NCI-H187 (cell line): ENCODE results near the gene PYGB.
A peak's percentile ranks its signal among the peaks of the same experiment; 100 is the strongest.

Experiments
- DNase-seq, 2 experiments: peaks; one replicate each; lab custom pipeline; 2025; lab: John Stamatoyannopoulos, UW

PYGB gene

DNA sequence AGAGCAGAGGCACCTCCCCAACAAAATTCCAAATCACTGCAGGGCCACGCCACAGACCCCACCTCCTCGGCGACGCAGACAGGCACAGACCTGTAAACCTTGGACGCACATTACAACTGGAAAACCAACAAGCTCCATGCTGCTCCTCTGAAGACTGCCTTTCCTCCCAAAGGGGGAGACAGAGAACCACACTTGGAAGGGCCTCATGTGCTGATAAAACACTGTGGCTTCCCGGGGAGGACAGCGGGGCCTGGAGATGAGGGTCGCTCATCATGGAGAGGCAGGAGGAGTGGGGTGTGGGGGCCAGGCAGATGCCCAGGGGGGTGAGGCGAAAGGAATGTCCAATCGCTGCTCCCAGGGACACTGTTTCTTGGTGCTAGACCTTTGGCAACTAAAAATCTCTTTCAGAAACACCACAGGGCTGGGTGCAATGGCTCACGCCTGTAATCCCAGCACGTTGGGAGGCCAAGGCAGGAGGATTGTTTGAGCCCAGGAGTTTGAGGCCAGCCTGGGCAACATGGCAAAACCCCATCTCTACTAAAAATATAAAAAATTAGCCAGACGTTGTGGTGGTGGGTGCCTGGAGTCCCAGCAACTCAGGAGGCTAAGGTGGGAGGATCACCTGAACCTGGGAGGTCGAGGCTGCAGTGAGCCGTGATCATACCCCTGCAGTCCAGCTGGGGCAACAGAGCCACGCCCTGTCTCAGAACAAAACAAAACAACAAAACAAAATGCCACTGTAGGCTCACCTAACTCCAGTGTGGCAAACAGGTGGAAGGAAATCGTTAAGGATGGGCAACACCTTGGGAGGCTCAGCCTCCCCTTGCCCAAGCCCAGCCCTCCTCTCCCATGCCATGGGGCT, 88.9 kb downstream of the PYGB start:
- DNase-seq, result no peak

DNA sequence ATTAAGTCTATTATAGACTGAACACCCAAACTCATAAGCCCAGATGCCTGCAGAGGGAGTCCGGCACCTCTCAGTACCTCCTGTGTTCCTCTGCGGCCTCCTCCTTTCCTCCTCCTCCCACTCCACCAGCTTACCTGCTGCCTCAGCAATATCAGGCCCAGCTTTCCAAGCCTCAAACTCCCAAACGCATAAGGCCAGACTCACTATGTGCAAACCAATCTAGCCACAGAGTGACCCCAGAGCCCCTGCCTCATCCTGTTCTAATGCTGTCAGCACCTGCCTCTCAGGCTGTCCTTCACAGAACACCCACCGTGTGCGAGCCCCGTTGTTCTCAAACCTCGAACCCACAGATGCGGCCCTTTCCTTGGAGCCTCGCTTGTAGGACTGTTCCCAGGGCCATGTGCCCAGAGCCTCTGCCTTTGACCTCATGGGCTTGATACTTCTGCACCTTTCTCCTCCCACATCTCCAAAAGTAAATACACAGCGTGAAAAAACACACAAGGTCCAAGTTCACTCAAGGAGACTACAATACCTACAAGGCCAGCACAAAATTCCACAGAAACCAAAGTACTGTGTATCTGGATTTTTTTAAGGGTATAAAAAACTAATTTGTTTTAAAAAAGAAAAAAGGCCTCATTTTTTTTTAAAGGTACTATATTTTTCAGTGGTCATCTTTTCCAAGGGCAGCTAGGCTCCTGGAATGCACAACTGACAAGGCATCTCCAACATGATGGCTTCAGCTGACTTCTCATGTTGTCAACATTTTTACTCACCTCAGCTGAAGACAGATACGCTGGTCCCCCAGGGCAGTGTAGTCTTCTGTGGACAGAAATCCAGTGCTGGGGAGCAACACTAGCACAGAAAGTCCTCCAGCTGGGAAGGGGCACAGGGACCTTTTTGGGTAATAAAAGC, 90.5 kb downstream of the PYGB start:
- no peak for DNase-seq

DNA sequence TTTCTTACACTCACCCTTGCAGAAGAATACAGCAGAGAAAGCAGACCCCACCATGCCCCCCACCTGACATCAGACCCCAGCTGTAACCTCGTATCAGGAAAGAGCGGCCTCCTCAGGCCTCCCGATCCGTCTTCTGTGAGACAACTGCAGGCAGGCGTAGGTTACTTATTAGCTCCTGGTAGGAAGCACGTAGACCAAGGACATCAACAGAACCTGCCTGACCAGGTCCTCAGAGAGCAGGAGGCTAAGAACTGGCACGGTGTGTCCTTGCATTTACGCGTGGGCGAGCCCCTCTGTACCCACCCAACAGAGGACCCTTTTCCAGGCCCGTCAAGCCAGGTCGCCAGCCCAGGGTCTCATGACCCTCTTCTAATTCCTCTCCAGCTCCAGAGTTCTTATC, 91.7 kb downstream of the PYGB start:
- DNase-seq, result no peak

DNA sequence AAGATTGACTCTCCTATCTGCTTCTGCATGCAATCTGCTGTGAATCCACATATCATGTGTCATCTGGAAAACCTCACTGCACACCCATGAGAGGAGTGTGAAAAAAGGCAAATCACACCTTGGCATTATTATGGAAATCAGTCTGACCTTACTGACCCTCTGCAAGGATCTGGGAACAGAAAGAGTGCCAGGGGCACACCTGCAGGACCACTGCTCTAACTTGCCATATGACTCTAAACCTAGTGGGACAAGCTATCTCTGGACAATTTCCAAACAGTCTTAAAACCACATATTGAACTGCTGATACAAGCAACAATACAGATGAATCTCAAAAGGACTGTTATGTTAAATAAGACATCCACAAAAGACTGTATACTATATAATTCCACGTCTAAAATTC, 92.5 kb downstream of the PYGB start:
- DNase-seq, result no peak

DNA sequence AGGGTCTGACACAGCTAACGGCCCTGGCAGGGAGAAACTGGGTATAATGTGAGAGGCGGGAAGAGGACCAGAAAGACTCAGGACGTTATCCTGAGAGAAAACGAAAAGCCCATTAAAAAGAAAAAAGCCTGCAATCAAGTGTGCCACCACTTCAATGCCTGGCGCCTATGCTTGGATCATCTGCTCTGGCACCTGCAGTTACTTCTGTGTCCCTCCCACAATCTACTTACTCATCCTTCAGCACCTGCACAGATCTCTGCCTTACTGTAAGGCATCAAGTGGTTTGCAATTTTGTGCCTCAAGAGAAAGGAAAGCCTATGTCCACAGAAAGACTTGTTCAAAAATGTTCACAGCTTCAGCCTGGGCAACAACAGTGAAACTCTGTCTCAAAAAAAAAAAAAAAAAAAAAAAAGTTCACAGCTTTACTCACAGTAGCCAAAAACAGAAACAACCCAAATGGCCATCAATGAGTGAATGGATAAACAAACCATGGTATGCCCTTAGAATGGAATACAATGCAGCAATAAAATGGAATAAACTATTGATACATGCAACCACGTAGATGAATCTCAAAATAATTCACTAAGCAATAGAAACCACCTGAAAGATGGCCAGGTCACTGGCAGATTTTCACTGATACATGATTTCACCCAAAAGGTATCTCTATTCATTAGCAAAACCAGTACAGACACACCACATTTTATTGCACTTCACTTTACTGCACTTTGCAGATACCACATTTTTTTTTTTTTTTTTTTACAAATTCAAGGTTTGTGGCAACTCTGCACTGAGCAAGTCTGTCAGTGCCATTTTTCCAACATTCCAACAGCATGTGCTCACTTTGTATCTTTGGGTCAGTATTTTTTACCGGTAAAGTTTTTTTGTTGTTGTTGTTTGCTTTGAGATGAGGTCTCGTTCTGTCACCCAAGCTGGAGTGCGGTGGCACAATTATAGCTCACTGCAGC, 94.1 kb downstream of the PYGB start:
- DNase-seq, result peak; percentile 18 to 60

- DNase-seq, result no peak
Observed at GRCh38 chr20:25344634-25345033, 96.7 kb downstream of the PYGB start.

DNA sequence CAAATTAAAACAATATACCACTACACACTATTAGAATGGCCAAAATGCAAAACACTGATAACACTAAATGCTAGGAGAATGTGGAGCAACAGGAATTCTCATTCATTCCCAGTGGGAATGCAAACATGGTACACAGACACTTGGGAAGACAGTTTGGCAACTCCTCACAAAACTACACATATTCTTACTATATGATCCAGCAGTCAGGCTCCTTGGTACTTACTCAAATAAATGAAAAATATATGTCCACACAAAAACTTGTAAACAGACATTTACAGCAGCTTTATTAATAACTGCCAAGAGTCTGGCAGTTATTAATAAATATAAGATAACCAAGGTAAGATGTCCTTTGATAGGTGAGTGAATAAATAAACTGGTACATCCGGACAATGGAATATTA, 97.8 kb downstream of the PYGB start:
- DNase-seq, result no peak

DNA sequence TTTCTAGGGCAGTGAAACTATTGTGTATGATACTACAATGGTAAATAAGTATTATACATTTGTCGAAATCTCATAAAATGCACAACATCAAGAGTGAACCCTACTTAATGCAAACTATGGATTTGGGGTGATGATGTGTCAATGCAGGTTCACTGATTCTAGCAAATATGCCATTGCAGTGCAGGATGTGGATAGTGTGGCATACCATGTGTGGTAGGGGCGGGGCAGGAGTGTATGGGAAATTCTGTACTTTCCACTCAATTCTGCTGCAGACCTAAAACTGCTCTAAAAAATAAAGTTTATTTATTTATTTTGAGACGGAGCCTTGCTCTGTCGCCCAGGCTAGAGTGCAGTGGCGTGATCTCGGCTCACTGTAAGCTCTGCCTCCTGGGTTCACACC, 98.5 kb downstream of the PYGB start:
- no peak for DNase-seq
